Measurements from ENCODE around the gene MKNK2. TPM values are rescaled to one million over a fixed set of nuclear protein-coding genes. Genes with fewer than 3 reads are reported as not detected.

MKNK2 gene
- polyA plus RNA-seq, 1 donor (not counting 4 experiments of a cell fraction or from before 2014, with no cell fraction given) = 88.3 TPM

DNA sequence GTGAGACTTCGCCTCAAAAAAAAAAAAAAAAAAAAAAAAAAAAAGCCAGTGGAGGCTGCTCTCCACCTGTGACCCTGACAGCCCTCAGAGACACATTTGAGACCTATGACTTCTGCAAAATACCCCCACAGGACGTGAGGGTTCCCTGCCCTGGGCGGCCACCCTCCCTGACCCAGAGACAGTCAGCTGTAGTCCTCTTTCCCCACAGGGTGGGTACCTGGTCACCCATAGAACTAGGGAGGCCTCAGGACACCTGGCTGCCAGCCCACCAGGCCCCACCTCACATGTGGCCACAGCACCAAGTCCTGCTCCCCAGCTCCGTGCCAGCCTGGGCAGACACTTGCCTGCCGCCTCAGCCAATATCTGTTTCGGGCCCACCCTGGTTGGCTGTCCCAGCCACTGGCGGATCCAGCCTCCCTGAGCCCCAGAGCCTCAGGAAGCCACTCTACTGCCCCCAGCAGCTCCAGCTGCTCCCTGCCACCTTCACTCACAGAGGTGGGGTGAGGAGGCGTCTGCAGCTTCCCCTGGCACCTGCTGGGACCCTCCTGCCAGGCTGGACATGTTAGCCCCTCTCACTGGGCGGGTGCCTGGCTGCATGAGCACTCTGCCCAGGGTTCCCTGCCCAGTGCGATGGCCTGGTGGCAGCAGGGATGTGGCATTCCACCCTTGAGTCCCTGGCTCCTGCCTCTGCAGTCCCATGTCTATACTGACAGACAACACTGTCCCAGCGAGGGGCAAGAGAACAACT lies 6.9 kb downstream of the MKNK2 start:
- H3K9me1 ChIP-seq (ENCODE audit: control insufficient read depth, extremely low read depth, insufficient read depth, low read length) = no peaks in the 10 kb centered on the region
- no peak for FAIRE-seq
- DNase-seq (ENCODE audit: low read depth, low spot score) = no peak
- peaks cover 19% of the 10 kb centered on the region for H4K20me1 ChIP-seq (ENCODE audit: control insufficient read depth, extremely low read depth, insufficient read depth, low read length)
- no peak overlapping the region for H3K4me2 ChIP-seq (ENCODE audit: control insufficient read depth, extremely low read depth, insufficient read depth, low read depth, low read length)
- H3K9ac ChIP-seq (ENCODE audit: control insufficient read depth, extremely low read depth, insufficient read depth, low read length) = no peak overlapping the region
- H3K36me3 ChIP-seq (ENCODE audit: control insufficient read depth in 2 of 2, extremely low read depth in 1 of 2, insufficient read depth in 2 of 2, low read length in 2 of 2) = peaks cover 40 to 50% of the 10 kb centered on the region in 2 experiments
- TF ChIP-seq CTCF (optimal IDR thresholded peaks at IDR 0.05 in 1 of 3, IDR thresholded peaks at IDR 0.05 in 1 of 3, conservative IDR thresholded peaks at IDR 0.05 in 1 of 3; ENCODE audit: extremely low read depth in 1 of 3, insufficient read depth in 2 of 3, low read length in 3 of 3) (no peak), EZH2 (IDR thresholded peaks at IDR 0.05; ENCODE audit: low read length) (no peak)
- H3K4me1 ChIP-seq (ENCODE audit: control insufficient read depth, extremely low read depth, insufficient read depth, low read length) = peaks cover 36% of the 10 kb centered on the region
- no peak overlapping the region for H3K4me3 ChIP-seq (ENCODE audit: control insufficient read depth in 2 of 3, extremely low read depth in 1 of 3, insufficient read depth in 2 of 3, low read depth in 1 of 3, low read length in 3 of 3)
- peaks cover 18% of the 10 kb centered on the region for H3K79me2 ChIP-seq (ENCODE audit: control insufficient read depth, insufficient read depth, low read length)
- H2AFZ ChIP-seq (ENCODE audit: control insufficient read depth, low read length) = no peak overlapping the region
- no peaks in the 10 kb centered on the region for H3K9me3 ChIP-seq (ENCODE audit: control insufficient read depth, low read depth, low read length)
- H3K27me3 ChIP-seq (ENCODE audit: control insufficient read depth, extremely low read depth, insufficient read depth, low read length) = no peaks in the 10 kb centered on the region
- dilution Hi-C loops (cut with MboI; ENCODE audit: extremely low pct_ligation_motif_present, low sequenced_read_pairs) = no loop called here
- no peak overlapping the region for H3K27ac ChIP-seq (ENCODE audit: control insufficient read depth, insufficient read depth, low read length)

DNA sequence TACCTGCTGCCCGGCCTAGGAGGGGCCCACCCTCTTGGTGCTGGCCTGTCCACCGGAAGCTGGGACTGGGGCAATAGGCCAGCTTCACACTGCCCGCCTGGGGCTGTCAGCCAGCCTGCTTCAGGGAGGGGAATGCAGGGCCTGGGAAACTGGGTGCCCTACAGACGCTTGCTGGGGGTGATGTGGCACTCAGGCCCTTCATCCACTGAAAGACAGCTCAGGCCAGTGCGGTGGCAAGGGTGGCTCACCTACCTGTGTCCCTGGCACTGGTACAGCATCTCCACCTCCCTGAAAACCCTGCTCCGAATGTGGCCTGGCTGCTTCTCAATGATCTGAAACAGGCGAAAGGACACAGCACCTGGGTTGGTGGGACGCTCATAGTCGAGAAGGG lies 7.8 kb downstream of the MKNK2 start:
- H3K27me3 ChIP-seq (ENCODE audit: control insufficient read depth, extremely low read depth, insufficient read depth, low read length) = no peaks in the 10 kb centered on the region
- H2AFZ ChIP-seq (ENCODE audit: control insufficient read depth, low read length) = no peak overlapping the region
- dilution Hi-C loops (cut with MboI; ENCODE audit: extremely low pct_ligation_motif_present, low sequenced_read_pairs) = no loop called here
- FAIRE-seq = no peak
- peak overlapping the region; percentile 79 for H3K27ac ChIP-seq (ENCODE audit: control insufficient read depth, insufficient read depth, low read length)
- no peak overlapping the region for H3K4me2 ChIP-seq (ENCODE audit: control insufficient read depth, extremely low read depth, insufficient read depth, low read depth, low read length)
- peaks cover 10% of the 10 kb centered on the region for H3K79me2 ChIP-seq (ENCODE audit: control insufficient read depth, insufficient read depth, low read length)
- no peaks in the 10 kb centered on the region for H3K9me3 ChIP-seq (ENCODE audit: control insufficient read depth, low read depth, low read length)
- H3K36me3 ChIP-seq (ENCODE audit: control insufficient read depth in 2 of 2, extremely low read depth in 1 of 2, insufficient read depth in 2 of 2, low read length in 2 of 2) = peaks cover 44 to 49% of the 10 kb centered on the region in 2 experiments
- no peaks in the 10 kb centered on the region for H3K9me1 ChIP-seq (ENCODE audit: control insufficient read depth, extremely low read depth, insufficient read depth, low read length)
- H4K20me1 ChIP-seq (ENCODE audit: control insufficient read depth, extremely low read depth, insufficient read depth, low read length) = peaks cover 10% of the 10 kb centered on the region
- DNase-seq (ENCODE audit: low read depth, low spot score) = no peak
- no peak overlapping the region for H3K9ac ChIP-seq (ENCODE audit: control insufficient read depth, extremely low read depth, insufficient read depth, low read length)
- H3K4me1 ChIP-seq (ENCODE audit: control insufficient read depth, extremely low read depth, insufficient read depth, low read length) = peaks cover 28% of the 10 kb centered on the region
- no peak overlapping the region for H3K4me3 ChIP-seq (ENCODE audit: control insufficient read depth in 2 of 3, extremely low read depth in 1 of 3, insufficient read depth in 2 of 3, low read depth in 1 of 3, low read length in 3 of 3)
- TF ChIP-seq EZH2 (IDR thresholded peaks at IDR 0.05; ENCODE audit: low read length) (no peak), CTCF (optimal IDR thresholded peaks at IDR 0.05 in 1 of 3, IDR thresholded peaks at IDR 0.05 in 1 of 3, conservative IDR thresholded peaks at IDR 0.05 in 1 of 3; ENCODE audit: extremely low read depth in 1 of 3, insufficient read depth in 2 of 3, low read length in 3 of 3) (no peak)
